Right cardiac atrium (tissue), 5 donors: ENCODE data around the gene RFESD. TPM values are rescaled to one million over a fixed set of nuclear protein-coding genes. Genes with fewer than 3 reads are reported as not detected.

Experiments used
- ATAC-seq, 2 donors: fragments of 200-7000 bp; cut with Tn5 transposase; one replicate each; pipeline versions ENCODE4 v1.8.0 to v1.9.1; 2020; ENCODE audit warnings: moderate library complexity in 2 of 2, mild to moderate bottlenecking in 1 of 2
- DNase-seq, 3 donors: peaks; one replicate each; pipeline ENCODE4 v3.0.0-alpha.2; 2020
- H3K27ac ChIP-seq: one replicate; pipeline ENCODE4 v1.5.1; 2013; ENCODE audit warnings: mild to moderate bottlenecking, low read length, control low read depth, moderate library complexity
- H3K27me3 ChIP-seq: one replicate; pipeline ENCODE4 v1.6.1; 2013; ENCODE audit not compliant: control insufficient read depth, insufficient read depth
- H3K4me1 ChIP-seq: one replicate; pipeline ENCODE4 v1.6.1; 2013; ENCODE audit warnings: low read length; ENCODE audit not compliant: control insufficient read depth, insufficient read depth
- H3K4me3 ChIP-seq: one replicate; pipeline ENCODE4 v1.5.1; 2013; ENCODE audit warnings: low read length, control low read depth
- H3K9me3 ChIP-seq: one replicate; pipeline ENCODE4 v1.6.1; 2013; ENCODE audit warnings: low read length; ENCODE audit not compliant: control insufficient read depth
- WGBS: extraction: QIAGEN DNeasy Blood & Tissue Kit; methylation state at CpG from one replicate; pipeline ENCODE4 v1.1.7; 2013; 5-methylcytosine and 5-hydroxymethylcytosine counted together
- intact Hi-C, 4 donors: fragments of 100-400 bp; cut with DNase I; formaldehyde crosslinking; loops; one replicate each; pipeline versions ENCODE4 v1.11.0 to v1.14.0; 2022 to 2023
- polyA plus RNA-seq: library from polyadenylated mRNA; stranded (reverse); fragments of 200-250 nt; gene quantifications from one replicate; pipeline ENCODE4 v1.2.3, GENCODE V29; 2013
- total RNA-seq, 4 donors: library from RNA; stranded (reverse); fragmentation: NEBNext Ultra II Directional; extraction: Animal tissue kit (Norgen Biotek cat#: 25700); gene quantifications; one replicate each; pipeline ENCODE4 v1.2.1, GENCODE V29; 2021
- donor health status: healthy with polysubstance abuse.
- donor health status: DM: no; HTN: yes; CAD: no.
- donor health status: DM: no; HTN: no; CAD: no.
- donor health status: DM: no; HTN: yes; CAD: no; lungs with severe emphysema.
- donor health status: DM: yes; HTN: yes; CAD: no.

The RFESD gene
- total and polyA plus RNA-seq, 5 donors, result 3.2 to 9.4 (median 4.8) TPM

GRCh38 chr5:95619096-95619495 lies 27.5 kb upstream of the RFESD start:
- Histone ChIP-seq H3K27me3 (no peaks in the 10 kb centered on the region), H3K27ac (no peak overlapping the region), H3K9me3 (no peaks in the 10 kb centered on the region), H3K4me3 (no peak overlapping the region), H3K4me1 (no peaks in the 10 kb centered on the region)
- DNase-seq, result no peak
- intact Hi-C loops, result no loop called here
- peak in 1 of 2 donors; percentile 43 for ATAC-seq
- 69% methylated on average over 4 of the region's 4 CpGs for WGBS

GRCh38 chr5:95619514-95620029 lies 27.0 kb upstream of the RFESD start:
- ATAC-seq (peak; percentile 12), DNase-seq (no peak)
- H3K4me1 ChIP-seq, result no peaks in the 10 kb centered on the region
- intact Hi-C loops, result no loop called here
- no peaks in the 10 kb centered on the region for H3K9me3 ChIP-seq
- no peaks in the 10 kb centered on the region for H3K27me3 ChIP-seq
- WGBS, result 10% methylated on average over 19 of the region's 19 CpGs
- H3K27ac ChIP-seq, result no peak overlapping the region
- H3K4me3 ChIP-seq, result peak overlapping the region; percentile 50

- intact Hi-C loops, result no loop called here
- Histone ChIP-seq H3K27ac (no peak within 1 kb of the TSS), H3K27me3 (no peaks in the 10 kb centered on the region), H3K4me1 (no peaks in the 10 kb centered on the region), H3K4me3 (peak within 1 kb of the TSS; percentile 50), H3K9me3 (no peaks in the 10 kb centered on the region)
- 1% methylated on average over 85 of the region's 85 CpGs for WGBS
- DNase-seq, result peak; percentile 59 to 79 (median 75)
- peak; percentile 75 to 76 for ATAC-seq
These were observed 26.3 kb upstream of the RFESD start, which contains the start of gene GPR150 for GRCh38 chr5:95620030-95620869. TSS of gene GPR150 (plus strand) at chr5:95620087. CDS start at chr5:95620276, 189 bp downstream.

GRCh38 chr5:95620870-95621838 lies 25.4 kb upstream of the RFESD start:
- peak overlapping the region; percentile 50 for H3K4me3 ChIP-seq
- H3K27me3 ChIP-seq, result no peaks in the 10 kb centered on the region
- peak; percentile 71 to 73 for ATAC-seq
- H3K4me1 ChIP-seq, result no peaks in the 10 kb centered on the region
- no peaks in the 10 kb centered on the region for H3K9me3 ChIP-seq
- peak; percentile 26 to 71 (median 69) for DNase-seq
- intact Hi-C loops, result no loop called here
- WGBS, result 3% methylated on average over 92 of the region's 92 CpGs
- H3K27ac ChIP-seq, result no peak overlapping the region

- no peak overlapping the region for H3K27ac ChIP-seq
- WGBS, result 66% methylated on average over 8 of the region's 8 CpGs
- intact Hi-C loops, result no loop called here
These were observed 24.5 kb upstream of the RFESD start for GRCh38 chr5:95621839-95622629.

GRCh38 chr5:95623706-95624105 lies 22.9 kb upstream of the RFESD start:
- no peaks in the 10 kb centered on the region for H3K4me1 ChIP-seq
- no peak for ATAC-seq
- no peak overlapping the region for H3K27ac ChIP-seq
- no peaks in the 10 kb centered on the region for H3K9me3 ChIP-seq
- DNase-seq, result no peak
- 94% methylated on average over 5 of the region's 5 CpGs for WGBS
- no peaks in the 10 kb centered on the region for H3K27me3 ChIP-seq
- no peak overlapping the region for H3K4me3 ChIP-seq
- intact Hi-C loops, result no loop called here

More at GRCh38 chr5:95621839-95622629, 24.5 kb upstream of the RFESD start:
- Histone ChIP-seq H3K4me1 (no peaks in the 10 kb centered on the region), H3K9me3 (no peaks in the 10 kb centered on the region), H3K4me3 (no peak overlapping the region), H3K27me3 (no peaks in the 10 kb centered on the region)
- ATAC-seq (no peak), DNase-seq (no peak)

GRCh38 chr5:95624368-95624767 lies 22.2 kb upstream of the RFESD start:
- WGBS, result over 99% methylated on average over 2 of the region's 2 CpGs
- Histone ChIP-seq H3K4me3 (no peak overlapping the region), H3K9me3 (no peaks in the 10 kb centered on the region), H3K4me1 (no peaks in the 10 kb centered on the region), H3K27ac (no peak overlapping the region), H3K27me3 (no peaks in the 10 kb centered on the region)
- DNase-seq (no peak), ATAC-seq (no peak)
- intact Hi-C loops, result no loop called here

- Histone ChIP-seq H3K27ac (no peak overlapping the region), H3K9me3 (no peaks in the 10 kb centered on the region), H3K27me3 (no peaks in the 10 kb centered on the region), H3K4me3 (no peak overlapping the region), H3K4me1 (no peaks in the 10 kb centered on the region)
- intact Hi-C loops, result no loop called here
- ATAC-seq (peak; percentile 39 to 77), DNase-seq (no peak)
- 66% methylated on average over 1 of the region's 1 CpG for WGBS
These were observed 19.9 kb upstream of the RFESD start for GRCh38 chr5:95626701-95627100.

GRCh38 chr5:95627971-95628810 lies 18.4 kb upstream of the RFESD start:
- intact Hi-C loops, result no loop called here
- ATAC-seq, result no peak
- Histone ChIP-seq H3K27ac (no peak overlapping the region), H3K4me3 (no peak overlapping the region), H3K27me3 (no peaks in the 10 kb centered on the region), H3K4me1 (no peaks in the 10 kb centered on the region), H3K9me3 (no peaks in the 10 kb centered on the region)
- no peak for DNase-seq
- WGBS, result 84% methylated on average over 4 of the region's 4 CpGs

GRCh38 chr5:95628933-95629332 lies 17.6 kb upstream of the RFESD start:
- intact Hi-C loops, result no loop called here
- no peaks in the 10 kb centered on the region for H3K27me3 ChIP-seq
- no peak for ATAC-seq
- DNase-seq, result no peak
- WGBS, result 76% methylated on average over 1 of the region's 1 CpG
- H3K4me1 ChIP-seq, result no peaks in the 10 kb centered on the region
- H3K4me3 ChIP-seq, result no peak overlapping the region
- H3K27ac ChIP-seq, result no peak overlapping the region
- no peaks in the 10 kb centered on the region for H3K9me3 ChIP-seq
